H9 (cell line): ENCODE measurements around the gene CLTCL1. TPM values are rescaled to one million over a fixed set of nuclear protein-coding genes. Genes with fewer than 3 reads are reported as not detected.

ENCODE experiments used
- DNase-seq: peaks from one replicate; pipeline ENCODE4 v3.0.0-alpha.2; 2017
- H2AFZ ChIP-seq: one replicate; pipeline ENCODE4 v1.6.1; 2013; ENCODE audit warnings: mild to moderate bottlenecking, low read length, control low read depth, moderate library complexity
- H2AK5ac ChIP-seq: 2 replicates; pipeline ENCODE4 v1.6.1; 2013; ENCODE audit warnings: low read length, control low read depth, mixed read lengths; ENCODE audit not compliant: insufficient read length
- H2BK120ac ChIP-seq: one replicate; pipeline ENCODE4 v1.6.1; 2013; ENCODE audit warnings: low read depth, mild to moderate bottlenecking, low read length, control low read depth, inconsistent platforms; ENCODE audit not compliant: poor library complexity, severe bottlenecking
- H2BK12ac ChIP-seq: 2 replicates; pipeline ENCODE4 v1.6.1; 2013; ENCODE audit warnings: low read length, control low read depth, mixed read lengths, low read depth; ENCODE audit not compliant: insufficient read length
- H2BK15ac ChIP-seq: 2 replicates; pipeline ENCODE4 v1.6.1; 2013; ENCODE audit warnings: low read depth, low read length, control low read depth
- H2BK20ac ChIP-seq: one replicate; pipeline ENCODE4 v1.6.1; 2013; ENCODE audit warnings: low read depth, mild to moderate bottlenecking, low read length, control low read depth, inconsistent platforms; ENCODE audit not compliant: poor library complexity, severe bottlenecking
- H2BK5ac ChIP-seq: 2 replicates; pipeline ENCODE4 v1.6.1; 2013; ENCODE audit warnings: low read length, control low read depth, mixed read lengths; ENCODE audit not compliant: insufficient read length
- H3K14ac ChIP-seq: 2 replicates; pipeline ENCODE4 v1.6.1; 2013; ENCODE audit warnings: low read length, control low read depth; ENCODE audit not compliant: insufficient read depth
- H3K18ac ChIP-seq: 2 replicates; pipeline ENCODE4 v1.6.1; 2013; ENCODE audit warnings: low read depth, mild to moderate bottlenecking, mixed read lengths, low read length, control low read depth; ENCODE audit not compliant: insufficient read length
- H3K23ac ChIP-seq: 2 replicates; pipeline ENCODE4 v1.6.1; 2013; ENCODE audit warnings: low read length, control low read depth, mixed read lengths, low read depth; ENCODE audit not compliant: insufficient read length
- H3K23me2 ChIP-seq: 2 replicates; pipeline ENCODE4 v1.6.1; 2013; ENCODE audit warnings: low read depth, mild to moderate bottlenecking, mixed read lengths, low read length, control low read depth; ENCODE audit not compliant: insufficient read length, poor library complexity, severe bottlenecking
- H3K27ac ChIP-seq: 2 replicates; pipeline ENCODE4 v1.5.1; 2013; ENCODE audit warnings: low read length, control low read depth, mixed read lengths, low read depth; ENCODE audit not compliant: insufficient read length
- H3K27me3 ChIP-seq: 2 replicates; pipeline ENCODE4 v1.6.1; 2013; ENCODE audit warnings: low read length, control low read depth, inconsistent platforms; ENCODE audit not compliant: insufficient read depth
- H3K4ac ChIP-seq: 2 replicates; pipeline ENCODE4 v1.6.1; 2013; ENCODE audit warnings: low read depth, mild to moderate bottlenecking, control low read depth, inconsistent platforms, low read length, moderate library complexity
- H3K4me1 ChIP-seq: 2 replicates; pipeline ENCODE4 v1.6.1; 2013; ENCODE audit warnings: low read length, control low read depth, inconsistent platforms; ENCODE audit not compliant: insufficient read depth
- H3K4me2 ChIP-seq: 2 replicates; pipeline ENCODE4 v1.6.1; 2013; ENCODE audit warnings: low read length, control low read depth, mixed read lengths; ENCODE audit not compliant: insufficient read length, insufficient read depth
- H3K56ac ChIP-seq: 2 replicates; pipeline ENCODE4 v1.6.1; 2013; ENCODE audit warnings: low read depth, mild to moderate bottlenecking, mixed read lengths, low read length, control low read depth; ENCODE audit not compliant: insufficient read length
- H3K79me1 ChIP-seq: 2 replicates; pipeline ENCODE4 v1.6.1; 2013; ENCODE audit warnings: low read depth, mild to moderate bottlenecking, moderate library complexity, low read length, control low read depth, inconsistent platforms; ENCODE audit not compliant: insufficient read depth, poor library complexity, severe bottlenecking
- H3K79me2 ChIP-seq: 2 replicates; pipeline ENCODE4 v1.6.1; 2013; ENCODE audit warnings: low read length, control low read depth, inconsistent platforms; ENCODE audit not compliant: insufficient read depth
- H3K9ac ChIP-seq: 2 replicates; pipeline ENCODE4 v1.6.1; 2013; ENCODE audit warnings: low read length, control low read depth, mixed read lengths; ENCODE audit not compliant: insufficient read length; ENCODE audit errors: extremely low read depth
- H3K9me3 ChIP-seq: one replicate; pipeline ENCODE4 v1.6.1; 2013; ENCODE audit warnings: low read depth, low read length, inconsistent platforms; ENCODE audit not compliant: control insufficient read depth
- H3T11ph ChIP-seq: one replicate; pipeline ENCODE4 v1.6.1; 2013; ENCODE audit warnings: mild to moderate bottlenecking, low read length, control low read depth, inconsistent platforms
- H4K20me1 ChIP-seq: one replicate; pipeline ENCODE4 v1.6.1; 2013; ENCODE audit not compliant: control insufficient read depth, insufficient read length, insufficient read depth
- H4K5ac ChIP-seq: 2 replicates; pipeline ENCODE4 v1.6.1; 2013; ENCODE audit warnings: low read depth, mild to moderate bottlenecking, mixed read lengths, low read length, control low read depth; ENCODE audit not compliant: insufficient read length
- H4K8ac ChIP-seq: replicated peaks from 2 replicates; pipeline ENCODE4 v1.6.1; 2013; ENCODE audit warnings: low read length, control low read depth, mixed read lengths, low read depth; ENCODE audit not compliant: insufficient read length
- H4K91ac ChIP-seq: 2 replicates; pipeline ENCODE4 v1.6.1; 2013; ENCODE audit warnings: low read depth, mild to moderate bottlenecking, moderate library complexity, mixed read lengths, low read length, control low read depth; ENCODE audit not compliant: insufficient read length
- H3K27ac Mint-ChIP-seq, 3 experiments: 2 replicates in 2 of 3; 3 replicates in 1 of 3; pipeline ENCODE4 v1.8.0; 2020 to 2021; ENCODE audit warnings: mixed read lengths in 3 of 3, mild to moderate bottlenecking in 1 of 3, moderate library complexity in 1 of 3
- H3K27me3 Mint-ChIP-seq: 2 replicates; pipeline ENCODE4 v1.8.0; 2021; ENCODE audit warnings: low read depth, mild to moderate bottlenecking, moderate library complexity, mixed read lengths
- H3K36me3 Mint-ChIP-seq, 3 experiments: 2 replicates in 2 of 3; 3 replicates in 1 of 3; pipeline ENCODE4 v1.8.0; 2020 to 2021; ENCODE audit warnings: low read depth in 3 of 3, mixed read lengths in 3 of 3; ENCODE audit not compliant: insufficient read depth in 1 of 3
- H3K4me1 Mint-ChIP-seq, 2 experiments: 2 replicates each; pipeline ENCODE4 v1.8.0; 2020; ENCODE audit warnings: mixed read lengths in 2 of 2
- H3K4me3 Mint-ChIP-seq, 2 experiments: 2 replicates in 1 of 2; 3 replicates in 1 of 2; pipeline ENCODE4 v1.8.0; 2020 to 2021; ENCODE audit warnings: mild to moderate bottlenecking in 2 of 2, mixed read lengths in 2 of 2, moderate library complexity in 1 of 2
- H3K9me3 Mint-ChIP-seq, 2 experiments: 2 replicates in 1 of 2; 3 replicates in 1 of 2; pipeline ENCODE4 v1.8.0; 2020; ENCODE audit warnings: mild to moderate bottlenecking in 2 of 2, mixed read lengths in 2 of 2, moderate library complexity in 1 of 2
- CTCF ChIP-seq: fragments of 200-600 bp; sonication (generic); conservative IDR thresholded peaks from 3 replicates; pipeline ENCODE4 v1.8.0; 2021; ENCODE audit warnings: antibody characterized with exemption, mild to moderate bottlenecking
- WGBS: extraction: QIAGEN DNeasy Blood & Tissue Kit; methylation state at CpG from one replicate; pipeline ENCODE4 v1.1.7; 2013; ENCODE audit warnings: missing lambda C conversion rate, low lambda C conversion rate, mixed read lengths; ENCODE audit not compliant: insufficient read length; ENCODE audit errors: extremely low coverage; 5-methylcytosine and 5-hydroxymethylcytosine counted together
- total RNA-seq: library from RNA; stranded (reverse); gene quantifications from 2 replicates; pipeline ENCODE4 v1.2.1, GENCODE V29; 2021

Gene CLTCL1
- total RNA-seq, 1 experiment from 2014 or later = 11.1 TPM

- no peak for TF ChIP-seq CTCF
- no CpG with 5 or more reads among the region's 11 CpGs for WGBS
- no peak overlapping the region for H4K5ac ChIP-seq
- DNase-seq = no peak
- no peak overlapping the region for H2BK15ac ChIP-seq
- H2AK5ac ChIP-seq = no peak overlapping the region
- H3K4me1 ChIP-seq = no peaks in the 10 kb centered on the region
- no peaks in the 10 kb centered on the region for H3K79me1 ChIP-seq
- no peak overlapping the region for H3K18ac ChIP-seq
- peaks cover 13 to 14% of the 10 kb centered on the region in 2 experiments for H3K9me3 Mint-ChIP-seq
- no peak overlapping the region for H3K27ac Mint-ChIP-seq
- no peak overlapping the region for H3K56ac ChIP-seq
- no peaks in the 10 kb centered on the region for H4K20me1 ChIP-seq
- H2AFZ ChIP-seq = no peak overlapping the region
- peaks cover 0 to 9% (median 5%) of the 10 kb centered on the region in 3 experiments; a peak in 6 of 7 replicates for H3K36me3 Mint-ChIP-seq
- no peak overlapping the region for H3K9ac ChIP-seq
- no peak overlapping the region for H3K27ac ChIP-seq
- H4K91ac ChIP-seq = no peak overlapping the region
- H3K23me2 ChIP-seq = peaks cover 2% of the 10 kb centered on the region
- H3K4me2 ChIP-seq = no peak overlapping the region
- H3K4ac ChIP-seq = no peak overlapping the region
- peaks cover 84% of the 10 kb centered on the region for H3K27me3 Mint-ChIP-seq
- no peak overlapping the region for H4K8ac ChIP-seq
- H2BK20ac ChIP-seq = no peak overlapping the region
- no peak overlapping the region for H3T11ph ChIP-seq
- H3K14ac ChIP-seq = no peak overlapping the region
- H2BK120ac ChIP-seq = no peak overlapping the region
- H3K79me2 ChIP-seq = no peaks in the 10 kb centered on the region
- no peak overlapping the region for H3K23ac ChIP-seq
- peaks cover 3 to 5% of the 10 kb centered on the region in 2 experiments; a peak in 2 of 4 replicates for H3K4me1 Mint-ChIP-seq
- H2BK5ac ChIP-seq = no peak overlapping the region
- H3K27me3 ChIP-seq = peaks cover 36% of the 10 kb centered on the region
- H3K9me3 ChIP-seq = no peaks in the 10 kb centered on the region
- no peak overlapping the region for H2BK12ac ChIP-seq
- no peak overlapping the region for H3K4me3 Mint-ChIP-seq
Observed at GRCh38 chr22:19152942-19153883, 138.3 kb downstream of the CLTCL1 start.
